ENCODE data around the gene HPCAL1.

The HPCAL1 gene

DNA sequence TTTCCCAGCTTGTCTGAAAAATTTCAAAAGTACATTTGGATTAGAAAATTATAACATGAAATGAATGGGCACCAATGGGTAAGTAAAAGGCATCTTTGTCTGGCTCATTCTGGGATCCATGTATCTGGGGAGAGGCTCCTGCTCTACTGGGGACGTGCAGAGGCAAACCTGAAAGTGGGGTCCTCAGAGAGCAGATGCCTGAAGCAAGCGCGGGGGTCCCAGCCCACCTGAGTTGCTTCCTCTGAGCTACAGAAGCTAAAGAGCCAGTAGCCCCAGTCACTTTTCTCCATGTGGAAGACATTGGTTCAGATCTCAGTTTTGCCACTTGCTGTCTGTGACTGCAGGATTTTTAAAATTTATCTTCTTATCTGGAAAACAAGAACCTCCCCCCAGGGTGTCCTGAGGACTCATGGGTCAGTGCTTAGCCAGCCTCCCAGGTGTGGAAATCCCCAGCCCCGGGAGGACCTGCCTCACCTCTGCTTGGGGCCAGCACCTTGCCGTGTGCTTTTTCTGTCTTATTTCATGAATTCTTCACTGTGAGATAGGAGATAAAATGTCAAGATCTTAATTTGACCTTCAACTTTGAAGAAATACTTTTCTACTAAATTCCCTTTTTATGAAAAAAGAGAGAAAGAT is 170.5 kb downstream of the HPCAL1 start:
- DNase-seq, result no peak

DNA sequence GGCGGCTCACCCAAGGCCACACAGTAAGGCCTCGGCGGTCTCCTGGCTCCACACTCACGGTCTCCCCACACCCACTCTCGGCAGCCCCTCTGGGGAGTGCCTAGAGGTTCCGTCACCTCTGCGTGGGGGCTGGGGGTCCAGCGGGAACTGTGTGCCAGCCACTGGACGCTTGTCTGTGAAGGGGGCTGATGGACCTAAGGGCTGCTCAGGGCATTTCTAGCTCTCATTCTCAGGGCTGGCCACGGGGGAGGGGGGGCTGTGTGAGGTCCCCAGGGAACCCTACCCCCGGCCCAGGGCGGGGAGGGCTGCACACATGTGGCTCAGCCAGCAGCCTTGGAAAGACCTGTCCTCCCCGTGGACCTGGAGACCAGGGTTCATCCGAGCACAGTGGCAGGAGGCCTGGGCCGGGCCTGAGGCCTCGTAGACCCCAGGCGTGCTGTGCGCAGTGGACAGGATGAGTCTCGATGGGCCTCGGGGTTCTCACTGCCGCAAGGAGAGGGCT is 172.6 kb downstream of the HPCAL1 start:
- DNase-seq, result no peak

DNA sequence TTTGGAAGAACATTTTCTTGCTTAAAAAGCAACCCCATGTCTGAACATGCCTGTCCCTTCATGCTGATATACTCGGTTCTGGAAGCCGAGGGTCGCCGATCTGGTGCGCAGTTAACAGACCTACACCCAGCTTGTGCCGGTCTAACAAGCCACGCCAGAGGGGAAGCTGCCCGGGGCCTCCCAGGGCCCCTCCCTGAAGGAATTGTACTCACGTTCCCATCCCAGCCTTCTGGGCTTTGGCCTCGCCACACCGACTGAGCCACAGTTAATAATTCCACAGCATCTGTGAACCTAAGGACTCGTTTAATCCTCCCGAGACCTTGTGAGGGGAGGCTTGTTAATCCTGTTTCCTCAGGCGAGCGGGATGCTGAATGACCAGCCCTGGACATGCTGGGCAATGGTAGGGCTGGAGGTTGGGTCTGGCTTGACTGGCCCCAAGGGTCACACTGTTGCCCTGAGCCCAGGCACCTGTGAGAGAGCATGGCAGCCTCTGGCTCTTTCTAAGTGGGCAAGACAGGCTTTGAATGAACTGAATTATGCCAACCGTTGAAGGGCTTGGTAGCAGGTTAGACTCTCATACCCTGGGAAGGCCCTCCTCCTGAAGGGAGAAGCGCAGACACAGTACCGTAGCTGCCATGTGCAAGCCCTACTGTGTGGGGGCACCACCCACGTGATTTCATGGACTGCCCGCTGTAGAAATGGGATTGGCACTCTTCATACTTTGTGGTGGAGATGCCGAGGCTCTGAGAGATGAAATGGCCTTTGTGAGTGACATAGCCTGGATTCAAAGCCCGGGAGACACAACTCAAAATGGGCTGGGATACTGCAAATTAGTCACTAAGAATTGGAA is 173.3 kb downstream of the HPCAL1 start:
- peak; percentile 40 for DNase-seq

DNA sequence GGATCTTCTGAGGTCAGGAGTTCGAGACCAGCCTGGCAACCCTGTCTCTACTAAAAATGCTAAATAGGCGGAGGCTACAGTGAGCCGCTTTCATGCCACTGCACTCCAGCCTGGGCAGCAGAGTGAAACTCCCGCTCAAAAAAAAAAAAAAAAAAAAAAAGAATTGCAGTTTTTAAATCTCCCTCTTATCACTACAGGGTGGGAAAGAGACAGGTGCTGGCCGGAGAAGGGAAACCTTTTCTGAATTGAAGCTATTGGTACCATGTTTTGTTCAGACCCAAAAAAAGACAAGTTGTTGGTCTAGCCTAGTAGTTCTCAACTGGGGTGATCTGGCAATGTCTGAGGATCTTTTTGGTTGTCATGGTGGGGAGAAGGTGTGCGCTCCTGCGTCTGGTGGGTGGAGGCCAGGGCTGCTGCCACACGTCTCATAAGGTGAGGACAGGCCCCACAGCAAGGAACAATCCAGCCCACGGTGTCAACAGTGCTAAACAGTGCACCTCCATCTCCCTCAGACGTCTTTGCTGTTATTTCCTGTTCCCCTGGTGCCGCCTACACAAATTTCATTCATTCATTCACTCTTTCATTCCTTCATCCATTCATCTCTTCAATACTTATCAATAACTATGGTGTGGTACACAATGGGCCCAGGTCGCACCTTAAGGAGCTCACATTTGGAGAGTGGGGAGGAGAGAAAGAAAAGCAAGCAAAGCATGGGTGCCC is 174.2 kb downstream of the HPCAL1 start:
- no peak for DNase-seq
